ENCODE measurements around the gene ARHGAP1. TPM values are rescaled to one million over a fixed set of nuclear protein-coding genes. Genes with fewer than 3 reads are reported as not detected.

ARHGAP1 gene
- polyA plus RNA-seq, 2 donors = 27.3 to 33.8 TPM

- Histone ChIP-seq H3K36me3 (ENCODE audit: control insufficient read depth in 2 of 2, insufficient read depth in 2 of 2, low read length in 1 of 2) (peaks cover 5 to 23% of the 10 kb centered on the region in 2 donors), H3K4me1 (ENCODE audit: control insufficient read depth in 2 of 2, insufficient read depth in 2 of 2, low read length in 1 of 2) (peaks cover 9 to 25% of the 10 kb centered on the region in 2 donors)
- 87% methylated on average over 12 of the region's 12 CpGs for WGBS, 2 donors
Observed at GRCh38 chr11:46695345-46696211, 4.8 kb downstream of the ARHGAP1 start.

GRCh38 chr11:46694607-46695006 is 5.8 kb downstream of the ARHGAP1 start:
- Histone ChIP-seq H3K36me3 (ENCODE audit: control insufficient read depth in 2 of 2, insufficient read depth in 2 of 2, low read length in 1 of 2) (peaks cover 5 to 25% of the 10 kb centered on the region in 2 donors), H3K27me3 (ENCODE audit: control insufficient read depth in 1 of 2, insufficient read depth in 2 of 2, low read length in 2 of 2) (no peaks in the 10 kb centered on the region), H3K4me1 (ENCODE audit: control insufficient read depth in 2 of 2, insufficient read depth in 2 of 2, low read length in 1 of 2) (peaks cover 9 to 25% of the 10 kb centered on the region in 2 donors), H3K9me3 (ENCODE audit: control insufficient read depth in 2 of 2, insufficient read depth in 1 of 2, low read depth in 1 of 2, low read length in 1 of 2) (no peaks in the 10 kb centered on the region), H3K4me3 (ENCODE audit: low read depth in 1 of 2, low read length in 2 of 2) (no peak overlapping the region), H3K27ac (ENCODE audit: low read depth in 2 of 2, low read length in 1 of 2) (peak overlapping the region; percentile 80 to 96)
- 83 to 92% methylated on average over 7 of the region's 7 CpGs for WGBS, 2 donors

More at GRCh38 chr11:46695345-46696211, 4.8 kb downstream of the ARHGAP1 start:
- H3K9me3 ChIP-seq (ENCODE audit: control insufficient read depth in 2 of 2, insufficient read depth in 1 of 2, low read depth in 1 of 2, low read length in 1 of 2) = no peaks in the 10 kb centered on the region
- H3K4me3 ChIP-seq (ENCODE audit: low read depth in 1 of 2, low read length in 2 of 2) = no peak overlapping the region
- peak overlapping the region; percentile 4 to 96 for H3K27ac ChIP-seq (ENCODE audit: low read depth in 2 of 2, low read length in 1 of 2)
- no peaks in the 10 kb centered on the region for H3K27me3 ChIP-seq (ENCODE audit: control insufficient read depth in 1 of 2, insufficient read depth in 2 of 2, low read length in 2 of 2)

- Histone ChIP-seq H3K4me3 (ENCODE audit: low read depth in 1 of 2, low read length in 2 of 2) (no peak overlapping the region), H3K27ac (ENCODE audit: low read depth in 2 of 2, low read length in 1 of 2) (peak overlapping the region; percentile 80 to 96), H3K9me3 (ENCODE audit: control insufficient read depth in 2 of 2, insufficient read depth in 1 of 2, low read depth in 1 of 2, low read length in 1 of 2) (no peaks in the 10 kb centered on the region), H3K36me3 (ENCODE audit: control insufficient read depth in 2 of 2, insufficient read depth in 2 of 2, low read length in 1 of 2) (peaks cover 5 to 25% of the 10 kb centered on the region in 2 donors), H3K4me1 (ENCODE audit: control insufficient read depth in 2 of 2, insufficient read depth in 2 of 2, low read length in 1 of 2) (peaks cover 9 to 23% of the 10 kb centered on the region in 2 donors), H3K27me3 (ENCODE audit: control insufficient read depth in 1 of 2, insufficient read depth in 2 of 2, low read length in 2 of 2) (no peaks in the 10 kb centered on the region)
- 80 to 81% methylated on average over 6 of the region's 6 CpGs for WGBS, 2 donors
Observed at GRCh38 chr11:46694072-46694471, 6.3 kb downstream of the ARHGAP1 start.

- Histone ChIP-seq H3K4me3 (ENCODE audit: low read depth in 1 of 2, low read length in 2 of 2) (no peak overlapping the region), H3K27ac (ENCODE audit: low read depth in 2 of 2, low read length in 1 of 2) (peak overlapping the region; percentile 80 to 96), H3K4me1 (ENCODE audit: control insufficient read depth in 2 of 2, insufficient read depth in 2 of 2, low read length in 1 of 2) (peaks cover 9 to 23% of the 10 kb centered on the region in 2 donors), H3K27me3 (ENCODE audit: control insufficient read depth in 1 of 2, insufficient read depth in 2 of 2, low read length in 2 of 2) (no peaks in the 10 kb centered on the region), H3K36me3 (ENCODE audit: control insufficient read depth in 2 of 2, insufficient read depth in 2 of 2, low read length in 1 of 2) (peaks cover 5 to 25% of the 10 kb centered on the region in 2 donors), H3K9me3 (ENCODE audit: control insufficient read depth in 2 of 2, insufficient read depth in 1 of 2, low read depth in 1 of 2, low read length in 1 of 2) (no peaks in the 10 kb centered on the region)
- 50 to 66% methylated on average over 2 of the region's 2 CpGs for WGBS, 2 donors
Observed at GRCh38 chr11:46693597-46694012, 6.8 kb downstream of the ARHGAP1 start.

- 90 to 91% methylated on average over 4 of the region's 4 CpGs for WGBS, 2 donors
Observed at GRCh38 chr11:46692450-46692849, 8.0 kb downstream of the ARHGAP1 start.

GRCh38 chr11:46690702-46691101 is 9.7 kb downstream of the ARHGAP1 start:
- peaks cover 5 to 25% of the 10 kb centered on the region in 2 donors for H3K36me3 ChIP-seq (ENCODE audit: control insufficient read depth in 2 of 2, insufficient read depth in 2 of 2, low read length in 1 of 2)
- no peaks in the 10 kb centered on the region for H3K9me3 ChIP-seq (ENCODE audit: control insufficient read depth in 2 of 2, insufficient read depth in 1 of 2, low read depth in 1 of 2, low read length in 1 of 2)
- WGBS, 2 donors = 96% methylated on average over 1 of the region's 1 CpG
- no peak overlapping the region for H3K27ac ChIP-seq (ENCODE audit: low read depth in 2 of 2, low read length in 1 of 2)
- H3K27me3 ChIP-seq (ENCODE audit: control insufficient read depth in 1 of 2, insufficient read depth in 2 of 2, low read length in 2 of 2) = no peaks in the 10 kb centered on the region
- H3K4me3 ChIP-seq (ENCODE audit: low read depth in 1 of 2, low read length in 2 of 2) = no peak overlapping the region
- peaks cover 6 to 17% of the 10 kb centered on the region in 2 donors for H3K4me1 ChIP-seq (ENCODE audit: control insufficient read depth in 2 of 2, insufficient read depth in 2 of 2, low read length in 1 of 2)

More at GRCh38 chr11:46692450-46692849, 8.0 kb downstream of the ARHGAP1 start:
- Histone ChIP-seq H3K4me1 (ENCODE audit: control insufficient read depth in 2 of 2, insufficient read depth in 2 of 2, low read length in 1 of 2) (peaks cover 9 to 22% of the 10 kb centered on the region in 2 donors), H3K4me3 (ENCODE audit: low read depth in 1 of 2, low read length in 2 of 2) (no peak overlapping the region), H3K27ac (ENCODE audit: low read depth in 2 of 2, low read length in 1 of 2) (no peak overlapping the region), H3K27me3 (ENCODE audit: control insufficient read depth in 1 of 2, insufficient read depth in 2 of 2, low read length in 2 of 2) (no peaks in the 10 kb centered on the region), H3K36me3 (ENCODE audit: control insufficient read depth in 2 of 2, insufficient read depth in 2 of 2, low read length in 1 of 2) (peaks cover 5 to 28% of the 10 kb centered on the region in 2 donors), H3K9me3 (ENCODE audit: control insufficient read depth in 2 of 2, insufficient read depth in 1 of 2, low read depth in 1 of 2, low read length in 1 of 2) (no peaks in the 10 kb centered on the region)

GRCh38 chr11:46686886-46687795 is 13.3 kb downstream of the ARHGAP1 start:
- Histone ChIP-seq H3K36me3 (ENCODE audit: control insufficient read depth in 2 of 2, insufficient read depth in 2 of 2, low read length in 1 of 2) (peaks cover 3 to 16% of the 10 kb centered on the region in 2 donors), H3K27me3 (ENCODE audit: control insufficient read depth in 1 of 2, insufficient read depth in 2 of 2, low read length in 2 of 2) (no peaks in the 10 kb centered on the region), H3K27ac (ENCODE audit: low read depth in 2 of 2, low read length in 1 of 2) (peak overlapping the region; percentile 94 to 96), H3K4me3 (ENCODE audit: low read depth in 1 of 2, low read length in 2 of 2) (no peak overlapping the region), H3K9me3 (ENCODE audit: control insufficient read depth in 2 of 2, insufficient read depth in 1 of 2, low read depth in 1 of 2, low read length in 1 of 2) (no peaks in the 10 kb centered on the region), H3K4me1 (ENCODE audit: control insufficient read depth in 2 of 2, insufficient read depth in 2 of 2, low read length in 1 of 2) (peaks cover 0 to 12% of the 10 kb centered on the region in 2 donors)
- WGBS, 2 donors = 43 to 58% methylated on average over 15 of the region's 15 CpGs

GRCh38 chr11:46684367-46684766 is 16.1 kb downstream of the ARHGAP1 start:
- Histone ChIP-seq H3K4me1 (ENCODE audit: control insufficient read depth in 2 of 2, insufficient read depth in 2 of 2, low read length in 1 of 2) (peaks cover 0 to 12% of the 10 kb centered on the region in 2 donors), H3K4me3 (ENCODE audit: low read depth in 1 of 2, low read length in 2 of 2) (no peak overlapping the region), H3K27ac (ENCODE audit: low read depth in 2 of 2, low read length in 1 of 2) (no peak overlapping the region), H3K27me3 (ENCODE audit: control insufficient read depth in 1 of 2, insufficient read depth in 2 of 2, low read length in 2 of 2) (no peaks in the 10 kb centered on the region), H3K9me3 (ENCODE audit: control insufficient read depth in 2 of 2, insufficient read depth in 1 of 2, low read depth in 1 of 2, low read length in 1 of 2) (no peaks in the 10 kb centered on the region), H3K36me3 (ENCODE audit: control insufficient read depth in 2 of 2, insufficient read depth in 2 of 2, low read length in 1 of 2) (peaks cover 16 to 36% of the 10 kb centered on the region in 2 donors)
- 71 to 74% methylated on average over 3 of the region's 3 CpGs for WGBS, 2 donors
